GM23248 (cell line): Measurements from ENCODE around the gene JARID2. TPM values are rescaled to one million over a fixed set of nuclear protein-coding genes. Genes with fewer than 3 reads are reported as not detected.

Experiments
- DNase-seq: peaks from one replicate; pipeline ENCODE4 v3.0.0-alpha.2; 2015
- H2AFZ ChIP-seq: fragments of 200-600 bp; sonication (generic); 2 replicates; pipeline ENCODE4 v1.6.1; 2016; ENCODE audit warnings: antibody characterized with exemption
- H3F3A ChIP-seq: fragments of 200-600 bp; sonication (generic); 2 replicates; pipeline ENCODE4 v1.6.1; 2016; ENCODE audit warnings: mild to moderate bottlenecking, antibody characterized with exemption, mixed run types; ENCODE audit not compliant: insufficient read depth
- H3K27ac ChIP-seq: fragments of 200-600 bp; sonication (generic); 2 replicates; pipeline ENCODE4 v1.5.1; 2016; ENCODE audit warnings: mild to moderate bottlenecking
- H3K27me3 ChIP-seq: fragments of 200-600 bp; sonication (generic); replicated peaks from 2 replicates; pipeline ENCODE4 v1.6.1; 2016; ENCODE audit warnings: mild to moderate bottlenecking; ENCODE audit not compliant: insufficient read depth
- H3K36me3 ChIP-seq: fragments of 200-600 bp; sonication (generic); 2 replicates; pipeline ENCODE4 v1.6.1; 2016; ENCODE audit warnings: low read depth, mild to moderate bottlenecking
- H3K4me1 ChIP-seq: fragments of 200-600 bp; sonication (generic); 2 replicates; pipeline ENCODE4 v1.6.1; 2016; ENCODE audit warnings: mild to moderate bottlenecking; ENCODE audit not compliant: insufficient read depth
- H3K4me2 ChIP-seq: fragments of 200-600 bp; sonication (generic); one replicate; pipeline ENCODE4 v1.6.1; 2016; ENCODE audit warnings: mild to moderate bottlenecking; ENCODE audit not compliant: unreplicated experiment
- H3K4me3 ChIP-seq: fragments of 200-600 bp; sonication (generic); 2 replicates; pipeline ENCODE4 v1.5.1; 2016; ENCODE audit warnings: mild to moderate bottlenecking
- H3K79me2 ChIP-seq: fragments of 200-600 bp; sonication (generic); 2 replicates; pipeline ENCODE4 v1.6.1; 2016; ENCODE audit warnings: mild to moderate bottlenecking; ENCODE audit not compliant: insufficient read depth
- H3K9ac ChIP-seq: fragments of 200-600 bp; sonication (generic); 2 replicates; pipeline ENCODE4 v1.6.1; 2016; ENCODE audit warnings: mild to moderate bottlenecking
- H3K9me2 ChIP-seq: fragments of 200-600 bp; sonication (generic); 2 replicates; pipeline ENCODE4 v1.6.1; 2016; ENCODE audit warnings: mixed run types, mild to moderate bottlenecking, moderate library complexity; ENCODE audit not compliant: insufficient read depth
- H3K9me3 ChIP-seq: fragments of 200-600 bp; sonication (generic); one replicate; pipeline ENCODE4 v1.6.1; 2017; ENCODE audit warnings: low read depth
- H4K20me1 ChIP-seq: fragments of 200-600 bp; sonication (generic); 2 replicates; pipeline ENCODE4 v1.6.0; 2016; ENCODE audit not compliant: insufficient read depth
- EZH2 ChIP-seq: fragments of 200-600 bp; sonication (generic); IDR thresholded peaks from 2 replicates; pipeline ENCODE4 v1.6.1; 2018; ENCODE audit warnings: antibody characterized with exemption, mild to moderate bottlenecking; ENCODE audit not compliant: insufficient read depth, poor library complexity, severe bottlenecking
- EZH2phosphoT487 ChIP-seq: fragments of 200-600 bp; sonication (generic); IDR thresholded peaks from 2 replicates; pipeline ENCODE4 v1.6.1; 2018; ENCODE audit warnings: antibody characterized with exemption, moderate library complexity, mild to moderate bottlenecking, low read depth; ENCODE audit not compliant: insufficient read depth
- WGBS, 2 experiments: methylation state at CpG; one replicate each; pipeline ENCODE4 v1.1.6; 2015 to 2017; ENCODE audit warnings: low lambda C conversion rate in 2 of 2, low coverage in 1 of 2; ENCODE audit errors: missing lambda C conversion rate in 2 of 2; 5-methylcytosine and 5-hydroxymethylcytosine counted together
- in situ Hi-C: fragments of 300-500 bp; cut with MboI; formaldehyde crosslinking; loops from 2 replicates; pipeline ENCODE4 v1.15.0; 2020
- polyA plus RNA-seq: library from polyadenylated mRNA; unstranded; fragments of >200 nt; fragmentation: Nextera tagmentation; extraction: Ambion mirVana; gene quantifications from 2 replicates; pipeline ENCODE4 v1.2.1, GENCODE V29; 2016
- total RNA-seq: library from RNA; depleted of rRNA; stranded (reverse); fragments of >200 nt; shearing (Covaris generic); gene quantifications from 2 replicates; pipeline ENCODE4 v1.2.3, GENCODE V29; 2014

Gene JARID2
- total and polyA plus RNA-seq, 2 experiments from 2014 or later = 3.9 to 9.3 TPM

DNA sequence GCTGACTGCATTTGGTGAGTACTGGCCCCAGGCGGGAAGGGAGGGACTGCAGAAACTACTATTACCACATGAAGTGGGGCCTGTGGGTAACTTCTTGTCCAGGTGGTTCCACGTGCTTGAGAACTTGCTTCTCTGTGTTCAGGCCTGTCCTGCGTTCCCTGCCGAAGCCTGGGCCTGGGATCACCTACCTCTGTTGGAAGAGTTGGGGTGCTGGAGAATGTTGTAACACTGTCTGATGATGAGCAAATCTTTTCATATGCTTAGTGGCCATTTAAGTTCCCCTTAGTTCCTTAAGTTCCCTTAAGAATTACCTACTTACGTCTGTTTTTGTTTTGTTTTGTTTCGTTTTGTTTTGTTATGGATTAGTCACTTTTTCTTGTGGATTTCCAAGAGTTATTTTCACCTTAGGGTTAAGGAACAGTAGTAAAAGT is 262.6 kb downstream of the JARID2 start:
- Histone ChIP-seq H4K20me1 (peaks cover 10% of the 10 kb centered on the region; the same call in 1 of the 2 replicates), H3K27ac (no peak overlapping the region), H3K9ac (no peak overlapping the region), H3K4me2 (no peak overlapping the region), H2AFZ (no peak overlapping the region), H3K4me1 (peaks cover 15% of the 10 kb centered on the region), H3K79me2 (peaks cover 43% of the 10 kb centered on the region), H3K4me3 (no peak overlapping the region), H3F3A (peaks cover 12% of the 10 kb centered on the region), H3K9me3 (no peaks in the 10 kb centered on the region), H3K27me3 (no peaks in the 10 kb centered on the region), H3K36me3 (0 out of 2 replicates have a peak, but pooled peaks cover 3% of the 10 kb centered on the region), H3K9me2 (no peaks in the 10 kb centered on the region)
- DNase-seq = no peak
- in situ Hi-C loops = no loop called here
- 96 to 97% methylated on average over 6 of the region's 6 CpGs for WGBS, 2 experiments
- TF ChIP-seq EZH2 = no peak
- TF ChIP-seq EZH2phosphoT487 = no peak

DNA sequence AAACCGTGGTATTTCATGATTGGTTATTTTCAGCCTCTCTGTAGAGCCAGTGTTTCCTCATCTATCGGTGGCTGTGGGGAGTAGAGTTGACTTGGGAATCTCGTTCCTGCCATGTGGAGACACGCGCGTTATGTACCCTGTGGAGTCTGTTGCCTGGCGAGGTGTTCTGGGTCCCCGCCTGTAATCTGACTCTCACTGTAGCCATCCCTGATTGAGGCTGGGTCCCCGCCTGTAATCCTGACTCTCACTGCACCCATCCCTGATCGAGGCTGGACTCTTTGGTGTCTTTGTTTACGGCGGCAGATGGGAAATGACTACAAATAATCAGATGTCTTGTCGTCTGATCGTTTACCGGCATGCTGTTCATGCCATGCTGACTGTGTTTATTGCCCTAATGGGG is 263.1 kb downstream of the JARID2 start:
- Histone ChIP-seq H4K20me1 (peaks cover 10% of the 10 kb centered on the region; the same call in 1 of the 2 replicates), H3K27ac (no peak overlapping the region), H3K9me2 (no peaks in the 10 kb centered on the region), H3K9me3 (no peaks in the 10 kb centered on the region), H3F3A (peaks cover 12% of the 10 kb centered on the region), H3K36me3 (0 out of 2 replicates have a peak, but pooled peaks cover 3% of the 10 kb centered on the region), H3K9ac (no peak overlapping the region), H3K4me1 (peaks cover 14% of the 10 kb centered on the region), H2AFZ (no peak overlapping the region), H3K4me2 (no peak overlapping the region), H3K79me2 (peaks cover 43% of the 10 kb centered on the region), H3K4me3 (no peak overlapping the region), H3K27me3 (no peaks in the 10 kb centered on the region)
- no peak for DNase-seq
- in situ Hi-C loops = no loop called here
- WGBS, 2 experiments = 96 to 98% methylated on average over 15 of the region's 15 CpGs
- TF ChIP-seq EZH2phosphoT487 = no peak
- TF ChIP-seq EZH2 = no peak

DNA sequence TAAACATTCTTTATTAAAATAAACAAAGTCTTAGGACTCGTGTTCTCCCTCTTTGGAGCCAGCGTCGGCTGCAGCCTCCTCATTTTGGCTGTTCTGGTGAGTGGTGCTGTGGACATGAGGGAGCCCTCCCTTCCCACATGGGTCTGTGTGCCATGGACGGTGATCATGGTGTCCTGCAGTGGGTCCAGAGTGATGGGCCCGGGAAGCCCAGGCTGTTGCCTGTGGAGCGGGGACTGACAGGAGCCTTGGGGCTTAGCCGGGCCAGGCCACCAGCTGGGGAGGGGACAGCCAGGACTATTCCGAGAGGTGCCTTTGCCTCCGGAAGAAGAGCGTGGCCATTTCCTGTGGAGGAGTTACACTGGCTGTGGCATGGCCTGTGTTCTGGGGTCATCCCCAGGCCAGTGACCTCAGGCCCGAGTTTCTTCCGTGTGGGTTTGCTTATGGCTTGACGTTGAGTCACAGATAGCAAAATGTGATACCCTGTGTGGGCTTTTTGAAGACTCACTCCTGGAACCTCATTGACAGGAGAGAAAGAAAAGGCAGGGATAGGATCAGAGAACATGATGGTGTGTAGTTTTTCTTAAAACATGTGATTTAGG is 263.6 kb downstream of the JARID2 start:
- H3K4me2 ChIP-seq = no peak overlapping the region
- in situ Hi-C loops = no loop called here
- peaks cover 43% of the 10 kb centered on the region for H3K79me2 ChIP-seq
- peaks cover 10% of the 10 kb centered on the region; the same call in 1 of the 2 replicates for H4K20me1 ChIP-seq
- H3K27me3 ChIP-seq = no peaks in the 10 kb centered on the region
- no peaks in the 10 kb centered on the region for H3K9me2 ChIP-seq
- no peak overlapping the region for H3K9ac ChIP-seq
- WGBS, 2 experiments = 87 to 91% methylated on average over 13 of the region's 13 CpGs
- H3K4me1 ChIP-seq = peaks cover 9% of the 10 kb centered on the region
- H2AFZ ChIP-seq = no peak overlapping the region
- no peak overlapping the region for H3K27ac ChIP-seq
- H3K36me3 ChIP-seq = 0 out of 2 replicates have a peak, but pooled peaks cover 3% of the 10 kb centered on the region
- H3F3A ChIP-seq = peaks cover 12% of the 10 kb centered on the region
- no peak for DNase-seq
- H3K4me3 ChIP-seq = no peak overlapping the region
- no peak for TF ChIP-seq EZH2phosphoT487
- TF ChIP-seq EZH2 = no peak
- no peaks in the 10 kb centered on the region for H3K9me3 ChIP-seq

DNA sequence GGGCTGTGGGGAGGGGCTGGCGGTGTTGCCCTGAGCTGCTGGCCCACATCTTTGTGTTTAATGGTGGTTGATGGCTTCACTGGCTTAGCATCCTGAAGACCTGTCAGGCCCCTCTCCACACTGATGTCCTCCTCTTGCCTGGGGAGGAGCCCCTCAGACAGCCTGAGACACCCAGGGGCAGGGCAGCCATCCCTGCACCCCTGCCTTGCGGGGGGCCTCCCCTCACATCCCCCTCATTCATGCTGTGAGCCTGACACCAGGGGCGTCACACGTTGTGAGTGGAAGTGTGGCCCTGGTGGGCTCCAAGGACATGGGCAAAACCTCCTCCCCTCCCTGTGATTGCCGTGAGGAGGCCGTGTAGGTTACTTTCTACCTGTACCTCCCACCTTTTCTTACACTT is 264.3 kb downstream of the JARID2 start:
- Histone ChIP-seq H3K27ac (no peak overlapping the region), H3K4me1 (peaks cover 9% of the 10 kb centered on the region), H4K20me1 (peaks cover 10% of the 10 kb centered on the region; the same call in 1 of the 2 replicates), H3K9me2 (no peaks in the 10 kb centered on the region), H3K4me3 (no peak overlapping the region), H3K9me3 (no peaks in the 10 kb centered on the region), H3K36me3 (peaks cover 8% of the 10 kb centered on the region; the same call in 1 of the 2 replicates), H2AFZ (no peak overlapping the region), H3K79me2 (peaks cover 43% of the 10 kb centered on the region), H3K9ac (no peak overlapping the region), H3K27me3 (no peaks in the 10 kb centered on the region), H3F3A (peaks cover 12% of the 10 kb centered on the region), H3K4me2 (no peak overlapping the region)
- in situ Hi-C loops = no loop called here
- DNase-seq = no peak
- no peak for TF ChIP-seq EZH2phosphoT487
- TF ChIP-seq EZH2 = no peak
- 88 to 92% methylated on average over 6 of the region's 6 CpGs for WGBS, 2 experiments
